Lower lobe of right lung (tissue), 2 donors: ENCODE data around the gene PLCL1. TPM values are rescaled to one million over a fixed set of nuclear protein-coding genes. Genes with fewer than 3 reads are reported as not detected.

Source experiments
- ATAC-seq, 2 donors: fragments of 200-7000 bp; cut with Tn5 transposase; one replicate each; pipeline ENCODE4 v1.9.1; 2020 to 2022; ENCODE audit warnings: mild to moderate bottlenecking in 2 of 2, moderate library complexity in 2 of 2
- DNase-seq: peaks from one replicate; pipeline ENCODE4 v3.0.0-alpha.2; 2020
- H3K27ac ChIP-seq: fragments of 200-600 bp; one replicate; pipeline ENCODE4 v1.8.0; 2022
- H3K27me3 ChIP-seq: fragments of 200-600 bp; one replicate; pipeline ENCODE4 v1.8.0; 2022; ENCODE audit warnings: low read depth
- H3K36me3 ChIP-seq: fragments of 200-600 bp; one replicate; pipeline ENCODE4 v1.8.0; 2022; ENCODE audit warnings: mild to moderate bottlenecking
- H3K4me1 ChIP-seq: fragments of 200-600 bp; one replicate; pipeline ENCODE4 v1.8.0; 2022
- H3K4me3 ChIP-seq: fragments of 200-600 bp; one replicate; pipeline ENCODE4 v1.8.0; 2022; ENCODE audit warnings: mild to moderate bottlenecking
- H3K9me3 ChIP-seq: fragments of 200-600 bp; one replicate; pipeline ENCODE4 v1.8.0; 2022
- intact Hi-C: fragments of 100-400 bp; cut with DNase I; formaldehyde crosslinking; loops from one replicate; pipeline ENCODE4 v1.11.0; 2022
- total RNA-seq: library from RNA; stranded (reverse); fragmentation: NEBNext Ultra II Directional; extraction: Animal tissue kit (Norgen Biotek cat#: 25700); gene quantifications from one replicate; pipeline ENCODE4 v1.2.1, GENCODE V29; 2021
- TF ChIP-seq, protein P1 (sequence below): fragments of 200-600 bp; IDR thresholded peaks from one replicate; pipeline ENCODE4 v1.8.0; 2022; ENCODE audit warnings: antibody characterized with exemption, mild to moderate bottlenecking
- donor health status: DM: no; HTN: yes; CAD: no; lungs with severe emphysema.

Gene PLCL1
- total RNA-seq, 1 donor from 2014 or later, result 6.3 TPM

DNA sequence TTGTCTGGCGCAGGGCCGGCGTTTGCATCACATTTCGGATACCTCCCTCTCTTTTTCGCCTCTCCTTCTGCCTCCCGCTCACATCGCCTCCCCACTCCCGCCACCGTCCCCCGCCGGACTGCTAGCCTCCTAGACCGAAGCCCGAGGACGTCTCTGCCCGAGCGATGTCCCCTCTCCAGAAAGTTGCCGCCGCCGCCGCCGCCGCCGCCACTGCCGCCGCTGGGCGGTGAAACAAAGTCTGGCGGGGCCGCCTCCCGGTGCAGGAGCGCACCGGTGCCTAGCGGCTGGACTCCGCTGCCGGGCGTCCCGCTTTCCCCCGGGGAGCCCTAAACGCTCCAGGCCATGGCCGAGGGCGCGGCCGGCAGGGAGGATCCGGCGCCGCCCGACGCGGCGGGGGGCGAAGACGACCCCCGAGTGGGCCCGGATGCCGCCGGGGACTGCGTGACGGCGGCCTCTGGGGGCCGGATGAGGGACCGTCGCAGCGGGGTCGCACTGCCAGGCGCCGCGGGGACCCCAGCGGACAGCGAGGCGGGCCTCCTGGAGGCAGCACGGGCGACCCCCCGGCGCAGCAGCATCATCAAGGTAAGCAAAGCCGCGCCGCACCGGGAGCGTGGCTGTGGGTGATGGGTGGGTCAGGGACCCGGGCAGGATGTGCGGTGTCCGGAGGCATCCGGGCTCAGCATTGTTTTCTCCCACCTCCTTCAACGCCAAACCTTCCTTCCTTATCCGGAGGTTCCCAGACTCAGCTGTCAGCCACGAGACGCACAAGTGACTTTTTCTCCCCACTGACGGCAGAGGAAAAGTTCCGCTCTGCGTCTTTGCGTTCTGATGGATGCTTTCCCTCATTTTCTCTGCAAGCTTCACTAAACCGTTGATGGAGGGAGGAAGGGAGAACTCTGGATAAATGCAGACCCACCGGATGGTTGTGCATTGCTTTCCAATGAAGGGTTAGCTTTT, 643 bp downstream of the PLCL1 start:
- H3K4me1 ChIP-seq, result peaks cover 26% of the 10 kb centered on the region
- no peaks in the 10 kb centered on the region for H3K27me3 ChIP-seq
- H3K4me3 ChIP-seq, result peak overlapping the region; percentile 80
- H3K36me3 ChIP-seq, result no peaks in the 10 kb centered on the region
- peak; percentile 64 to 66 for ATAC-seq
- DNase-seq, result peak; percentile 56
- TF ChIP-seq, protein P1, sequence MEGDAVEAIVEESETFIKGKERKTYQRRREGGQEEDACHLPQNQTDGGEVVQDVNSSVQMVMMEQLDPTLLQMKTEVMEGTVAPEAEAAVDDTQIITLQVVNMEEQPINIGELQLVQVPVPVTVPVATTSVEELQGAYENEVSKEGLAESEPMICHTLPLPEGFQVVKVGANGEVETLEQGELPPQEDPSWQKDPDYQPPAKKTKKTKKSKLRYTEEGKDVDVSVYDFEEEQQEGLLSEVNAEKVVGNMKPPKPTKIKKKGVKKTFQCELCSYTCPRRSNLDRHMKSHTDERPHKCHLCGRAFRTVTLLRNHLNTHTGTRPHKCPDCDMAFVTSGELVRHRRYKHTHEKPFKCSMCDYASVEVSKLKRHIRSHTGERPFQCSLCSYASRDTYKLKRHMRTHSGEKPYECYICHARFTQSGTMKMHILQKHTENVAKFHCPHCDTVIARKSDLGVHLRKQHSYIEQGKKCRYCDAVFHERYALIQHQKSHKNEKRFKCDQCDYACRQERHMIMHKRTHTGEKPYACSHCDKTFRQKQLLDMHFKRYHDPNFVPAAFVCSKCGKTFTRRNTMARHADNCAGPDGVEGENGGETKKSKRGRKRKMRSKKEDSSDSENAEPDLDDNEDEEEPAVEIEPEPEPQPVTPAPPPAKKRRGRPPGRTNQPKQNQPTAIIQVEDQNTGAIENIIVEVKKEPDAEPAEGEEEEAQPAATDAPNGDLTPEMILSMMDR, result peak; percentile 6
- intact Hi-C loops, result no loop called here
- peak overlapping the region; percentile 69 for H3K27ac ChIP-seq
- no peaks in the 10 kb centered on the region for H3K9me3 ChIP-seq

GRCh38 chr2:197805715-197806633, 1.6 kb downstream of the PLCL1 start:
- ATAC-seq, result no peak
- Histone ChIP-seq H3K27ac (no peak overlapping the region), H3K9me3 (no peaks in the 10 kb centered on the region), H3K36me3 (no peaks in the 10 kb centered on the region), H3K4me1 (peaks cover 26% of the 10 kb centered on the region), H3K4me3 (peak overlapping the region; percentile 80), H3K27me3 (no peaks in the 10 kb centered on the region)
- DNase-seq, result no peak
- TF ChIP-seq, protein P1, result no peak
- intact Hi-C loops, result no loop called here

DNA sequence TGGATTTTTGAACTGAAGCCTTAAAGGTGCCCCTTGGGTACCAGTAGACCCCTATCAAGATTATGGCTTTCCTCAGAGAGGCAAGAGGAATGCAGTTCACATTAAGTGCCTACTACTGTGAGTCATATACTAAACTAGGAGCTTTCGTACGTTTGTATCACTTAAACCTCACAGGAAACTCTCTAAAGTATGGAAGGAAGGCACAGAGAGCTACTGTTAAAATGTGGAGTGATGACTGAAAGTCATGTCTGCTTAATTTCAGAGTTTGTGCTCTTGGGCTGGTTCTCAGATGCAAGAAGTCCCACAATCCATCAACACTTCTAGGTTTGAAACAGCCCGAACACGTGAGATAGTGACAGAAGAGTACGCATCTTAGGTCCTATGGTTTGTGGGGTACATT, 4.7 kb downstream of the PLCL1 start:
- no peak for DNase-seq
- intact Hi-C loops, result no loop called here
- Histone ChIP-seq H3K4me3 (no peak overlapping the region), H3K36me3 (no peaks in the 10 kb centered on the region), H3K9me3 (no peaks in the 10 kb centered on the region), H3K27me3 (no peaks in the 10 kb centered on the region), H3K4me1 (peaks cover 15% of the 10 kb centered on the region), H3K27ac (no peak overlapping the region)
- TF ChIP-seq, protein P1, result no peak
- no peak for ATAC-seq

GRCh38 chr2:197810016-197810415, 5.6 kb downstream of the PLCL1 start:
- Histone ChIP-seq H3K4me1 (peaks cover 14% of the 10 kb centered on the region), H3K27ac (no peak overlapping the region), H3K4me3 (no peak overlapping the region), H3K9me3 (no peaks in the 10 kb centered on the region), H3K27me3 (no peaks in the 10 kb centered on the region), H3K36me3 (no peaks in the 10 kb centered on the region)
- TF ChIP-seq, protein P1, result no peak
- no peak for ATAC-seq
- intact Hi-C loops, result loop anchor here (10.0 kb wide), 1 partner anchor 315 kb away; no protein-coding TSS in a partner anchor
- DNase-seq, result no peak

GRCh38 chr2:197810491-197810890, 6.1 kb downstream of the PLCL1 start:
- ATAC-seq (no peak), DNase-seq (no peak)
- Histone ChIP-seq H3K27ac (no peak overlapping the region), H3K4me1 (peaks cover 11% of the 10 kb centered on the region), H3K36me3 (no peaks in the 10 kb centered on the region), H3K9me3 (no peaks in the 10 kb centered on the region), H3K4me3 (no peak overlapping the region), H3K27me3 (no peaks in the 10 kb centered on the region)
- TF ChIP-seq, protein P1, result no peak
- intact Hi-C loops, result loop anchor here (10.0 kb wide), 1 partner anchor 314 kb away; no protein-coding TSS in a partner anchor
